BLaER1 treated with 17β-estradiol and CSF1 and Interleukin-3, amounts not matched to agents 10 nM and 100 nM (cell line): ENCODE results near the gene ASTN1.
A peak's percentile ranks its signal among the peaks of the same experiment; 100 is the strongest.

Source experiments
- H3K27ac ChIP-seq, 11 experiments: shearing (Covaris generic); formaldehyde crosslinking; 2 replicates each; pipeline ENCODE4 v1.8.1; 2022
- H3K27me3 ChIP-seq, 11 experiments: shearing (Covaris generic); formaldehyde crosslinking; 2 replicates each; pipeline ENCODE4 v1.8.1; 2022
- H3K36me3 ChIP-seq, 11 experiments: shearing (Covaris generic); formaldehyde crosslinking; 2 replicates each; pipeline ENCODE4 v1.8.1; 2022
- H3K4me1 ChIP-seq, 10 experiments: shearing (Covaris generic); formaldehyde crosslinking; 2 replicates each; pipeline ENCODE4 v1.8.1; 2022
- H3K4me2 ChIP-seq, 11 experiments: shearing (Covaris generic); formaldehyde crosslinking; 2 replicates each; pipeline ENCODE4 v1.8.1; 2022
- H3K4me3 ChIP-seq, 10 experiments: shearing (Covaris generic); formaldehyde crosslinking; 2 replicates each; pipeline ENCODE4 v1.8.1; 2022
- H3K9ac ChIP-seq, 11 experiments: shearing (Covaris generic); formaldehyde crosslinking; 2 replicates each; pipeline ENCODE4 v1.8.1; 2022
- H3K9me3 ChIP-seq, 11 experiments: shearing (Covaris generic); formaldehyde crosslinking; replicated peaks in 1 of 11; 2 replicates each; pipeline ENCODE4 v1.8.1; 2022
- H4K20me1 ChIP-seq, 11 experiments: shearing (Covaris generic); formaldehyde crosslinking; 2 replicates each; pipeline ENCODE4 v1.8.1; 2022
- Cebpa-rat ChIP-seq, 11 experiments: shearing (Covaris generic); IDR thresholded peaks; 2 replicates each; pipeline ENCODE4 v1.8.1; 2022

The ASTN1 gene

DNA sequence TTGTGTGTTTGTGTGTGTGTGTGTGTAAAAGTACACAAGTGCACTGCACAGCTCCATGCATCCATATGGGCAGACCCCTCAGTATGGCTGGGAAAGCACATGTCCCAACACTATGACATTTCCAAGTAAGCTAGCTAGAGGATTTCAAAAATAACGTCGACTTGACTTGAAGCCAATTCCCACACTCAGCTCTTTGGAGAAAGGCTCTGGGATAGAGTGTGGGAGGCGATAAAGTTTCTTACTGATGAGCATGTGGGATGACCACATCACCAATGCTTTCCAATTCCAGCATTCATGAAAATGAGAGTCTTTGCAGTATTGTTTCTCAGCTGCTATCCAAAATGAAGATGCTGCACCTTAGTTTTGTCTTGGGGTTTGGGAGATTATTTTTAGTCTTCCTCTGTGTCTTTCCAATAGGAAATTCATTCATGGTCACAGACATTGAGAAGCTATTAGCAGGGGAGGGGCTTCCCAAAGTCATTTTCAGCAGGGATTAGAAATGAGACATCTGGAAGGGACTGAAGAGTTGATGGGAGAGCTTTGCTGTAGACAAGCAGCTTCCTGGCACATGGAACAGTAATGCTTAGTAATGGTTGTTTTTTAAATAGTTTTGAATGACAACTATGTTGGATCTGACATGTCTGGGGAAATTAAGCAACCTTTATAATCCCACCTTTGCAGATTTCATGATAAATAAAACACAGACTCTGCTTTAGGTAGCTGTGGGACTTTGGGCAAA lies 143.5 kb downstream of the ASTN1 start:
- no peaks in the 10 kb centered on the region for H4K20me1 ChIP-seq
- H3K9me3 ChIP-seq = no peaks in the 10 kb centered on the region; a peak in 1 of 22 replicates
- no peak overlapping the region for H3K4me2 ChIP-seq
- TF ChIP-seq Cebpa-rat (IDR thresholded peaks at IDR 0.05) = no peak
- H3K27ac ChIP-seq = no peak overlapping the region
- H3K9ac ChIP-seq = no peak overlapping the region
- H3K4me1 ChIP-seq = no peaks in the 10 kb centered on the region
- H3K27me3 ChIP-seq = no peaks in the 10 kb centered on the region
- no peak overlapping the region for H3K4me3 ChIP-seq
- no peaks in the 10 kb centered on the region for H3K36me3 ChIP-seq

DNA sequence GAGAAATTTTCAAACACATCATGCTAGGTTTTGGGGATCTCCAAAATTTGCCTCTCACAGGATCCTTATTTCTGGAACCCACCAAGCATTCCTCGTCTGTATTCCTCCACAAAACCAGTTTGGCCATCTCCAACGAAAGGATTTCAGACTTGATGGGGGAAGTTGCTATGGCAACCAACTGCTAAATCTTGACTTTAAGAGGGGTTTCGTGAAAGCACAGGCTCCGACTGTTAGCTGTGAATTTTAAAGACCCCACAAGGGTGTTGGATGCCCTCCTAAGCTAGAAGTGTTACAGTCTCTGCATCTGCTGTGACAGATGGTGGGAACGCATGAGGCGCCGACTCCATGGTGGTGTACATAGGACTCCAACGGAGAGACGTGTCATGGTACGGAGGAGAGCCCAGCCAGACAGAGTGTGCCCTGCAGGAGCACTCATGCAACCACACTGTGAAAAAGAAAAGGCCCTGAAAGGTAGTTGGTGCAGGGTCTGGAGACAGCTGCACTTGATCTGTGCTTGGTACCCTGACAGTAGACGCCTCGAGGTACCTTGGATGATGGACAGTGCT lies 147.1 kb downstream of the ASTN1 start:
- no peak overlapping the region for H3K9ac ChIP-seq
- no peak overlapping the region for H3K4me2 ChIP-seq
- no peak for TF ChIP-seq Cebpa-rat (IDR thresholded peaks at IDR 0.05)
- no peaks in the 10 kb centered on the region for H4K20me1 ChIP-seq
- no peaks in the 10 kb centered on the region for H3K4me1 ChIP-seq
- H3K4me3 ChIP-seq = no peak overlapping the region
- no peak overlapping the region for H3K27ac ChIP-seq
- no peaks in the 10 kb centered on the region for H3K36me3 ChIP-seq
- no peaks in the 10 kb centered on the region; a peak in 1 of 22 replicates for H3K9me3 ChIP-seq
- H3K27me3 ChIP-seq = no peaks in the 10 kb centered on the region

DNA sequence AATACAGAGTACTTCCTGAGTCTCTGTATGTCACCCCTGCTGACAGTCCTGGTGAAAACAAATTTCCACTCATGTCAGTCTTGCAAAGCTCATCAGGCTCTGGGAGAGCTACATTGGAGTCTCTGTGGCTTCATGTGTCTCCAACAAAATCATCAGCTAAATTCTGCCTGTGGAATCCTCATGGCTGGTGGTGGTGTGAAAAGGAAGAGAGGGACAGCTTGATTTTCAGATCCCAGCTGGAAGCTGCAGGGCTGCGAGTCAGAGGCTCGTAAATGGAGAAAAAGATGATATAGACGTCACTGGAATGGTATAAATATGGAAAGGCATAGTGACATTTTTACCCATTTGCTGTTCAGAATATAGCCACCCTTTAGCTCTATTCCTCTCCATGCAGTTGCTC lies 150.2 kb downstream of the ASTN1 start:
- Histone ChIP-seq H3K27ac (no peak overlapping the region), H3K36me3 (no peaks in the 10 kb centered on the region), H3K4me3 (no peak overlapping the region), H3K9ac (no peak overlapping the region), H3K9me3 (no peaks in the 10 kb centered on the region; a peak in 1 of 22 replicates), H4K20me1 (no peaks in the 10 kb centered on the region), H3K4me1 (peaks cover 0 to 18% (median 10%) of the 10 kb centered on the region in 10 experiments; a peak in 12 of 20 replicates), H3K27me3 (no peaks in the 10 kb centered on the region), H3K4me2 (no peak overlapping the region)
- no peak for TF ChIP-seq Cebpa-rat (IDR thresholded peaks at IDR 0.05)

DNA sequence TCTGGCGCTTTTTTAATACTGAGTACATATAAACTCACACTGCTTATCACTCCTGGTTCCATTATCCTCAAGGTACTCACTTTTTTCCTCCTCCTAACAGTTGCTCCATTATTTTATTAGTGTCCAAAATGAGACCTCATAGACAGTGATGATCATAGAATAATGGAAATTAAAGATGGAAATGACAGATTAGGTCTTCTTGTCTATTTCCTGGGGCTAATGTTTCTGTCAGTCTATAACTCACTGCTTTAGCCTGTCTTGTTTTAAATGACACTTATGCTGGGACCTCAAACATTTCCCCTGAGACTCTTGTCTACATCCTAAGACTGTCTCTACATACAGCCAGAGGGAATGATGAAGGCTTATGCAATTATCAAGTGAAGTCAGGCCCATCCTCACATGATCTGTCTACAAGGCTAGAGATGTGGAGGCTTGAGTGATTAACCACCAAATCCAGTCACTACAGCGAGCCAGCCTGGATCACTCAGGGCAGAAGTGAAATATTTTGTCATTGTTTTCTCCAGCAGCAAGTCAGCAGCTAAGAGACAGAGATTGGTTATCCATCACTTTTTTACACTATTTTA lies 152.1 kb downstream of the ASTN1 start:
- no peak overlapping the region for H3K4me2 ChIP-seq

DNA sequence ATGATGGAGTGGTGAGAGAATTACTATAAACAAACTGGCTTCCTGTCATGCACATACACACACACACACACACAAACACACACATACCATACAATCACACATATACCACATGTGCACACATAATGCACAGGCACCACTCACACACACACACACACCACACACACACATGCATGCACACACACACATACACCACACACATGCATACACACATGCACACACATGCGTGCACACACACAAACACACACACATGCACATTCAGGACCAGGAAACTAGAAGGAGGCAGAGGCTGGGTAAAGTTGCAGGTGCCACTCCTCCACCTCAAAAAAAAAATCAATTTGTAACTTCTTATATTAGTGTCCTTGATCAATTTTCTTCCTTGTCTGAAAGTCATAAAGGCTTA lies 153.0 kb downstream of the ASTN1 start:
- Histone ChIP-seq H4K20me1 (no peaks in the 10 kb centered on the region), H3K9me3 (no peaks in the 10 kb centered on the region), H3K4me2 (no peak overlapping the region), H3K27ac (no peak overlapping the region), H3K4me3 (no peak overlapping the region), H3K9ac (no peak overlapping the region), H3K36me3 (no peaks in the 10 kb centered on the region), H3K4me1 (peaks cover 0 to 20% (median 10%) of the 10 kb centered on the region in 10 experiments; a peak in 12 of 20 replicates), H3K27me3 (no peaks in the 10 kb centered on the region)
- TF ChIP-seq Cebpa-rat (IDR thresholded peaks at IDR 0.05) = no peak

More for the DNA sequence above, 152.1 kb downstream of the ASTN1 start:
- Histone ChIP-seq H3K36me3 (no peaks in the 10 kb centered on the region), H3K9ac (no peak overlapping the region), H3K27me3 (no peaks in the 10 kb centered on the region), H3K9me3 (no peaks in the 10 kb centered on the region; a peak in 1 of 22 replicates), H3K4me3 (no peak overlapping the region), H3K27ac (no peak overlapping the region), H3K4me1 (peaks cover 0 to 20% (median 10%) of the 10 kb centered on the region in 10 experiments; a peak in 12 of 20 replicates), H4K20me1 (no peaks in the 10 kb centered on the region)
- TF ChIP-seq Cebpa-rat (IDR thresholded peaks at IDR 0.05) = no peak

DNA sequence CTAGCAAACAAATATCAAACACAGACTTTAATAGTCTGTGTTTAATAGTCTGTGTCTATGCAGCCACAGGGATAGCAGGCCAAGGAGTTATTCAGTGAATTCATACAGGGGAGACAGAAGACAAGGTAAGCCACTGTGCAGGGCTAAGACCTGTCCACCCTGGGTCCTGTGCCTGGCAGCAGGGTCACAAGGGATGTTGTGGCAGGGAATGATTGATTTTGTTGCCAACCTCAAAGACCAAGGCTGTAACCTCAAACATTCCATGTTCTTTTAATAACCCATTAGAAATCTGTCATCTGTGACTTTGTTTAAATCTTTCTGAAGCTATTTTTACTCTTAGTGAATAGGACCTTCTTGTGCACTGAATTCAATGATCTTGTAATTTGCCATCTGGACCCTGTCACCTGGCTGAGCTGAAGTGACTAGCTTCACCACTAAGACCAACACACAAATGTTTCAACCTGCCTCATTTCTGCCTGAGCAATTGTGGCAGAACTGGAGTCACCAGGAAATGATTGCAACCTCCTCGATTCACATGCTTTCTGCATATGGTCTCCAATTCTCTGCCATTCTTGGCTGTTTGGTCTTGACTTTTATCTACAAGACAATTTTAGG lies 154.2 kb downstream of the ASTN1 start:
- H3K27me3 ChIP-seq = no peaks in the 10 kb centered on the region
- peaks cover 0 to 20% (median 10%) of the 10 kb centered on the region in 10 experiments; a peak in 12 of 20 replicates for H3K4me1 ChIP-seq
- no peak for TF ChIP-seq Cebpa-rat (IDR thresholded peaks at IDR 0.05)
- H3K4me2 ChIP-seq = peak overlapping the region in 8 of 11 experiments; percentile 17 to 66 (median 37); a peak in 13 of 22 replicates
- H4K20me1 ChIP-seq = no peaks in the 10 kb centered on the region
- no peaks in the 10 kb centered on the region for H3K36me3 ChIP-seq
- H3K4me3 ChIP-seq = no peak overlapping the region
- H3K9me3 ChIP-seq = no peaks in the 10 kb centered on the region
- H3K9ac ChIP-seq = no peak overlapping the region
- no peak overlapping the region for H3K27ac ChIP-seq

DNA sequence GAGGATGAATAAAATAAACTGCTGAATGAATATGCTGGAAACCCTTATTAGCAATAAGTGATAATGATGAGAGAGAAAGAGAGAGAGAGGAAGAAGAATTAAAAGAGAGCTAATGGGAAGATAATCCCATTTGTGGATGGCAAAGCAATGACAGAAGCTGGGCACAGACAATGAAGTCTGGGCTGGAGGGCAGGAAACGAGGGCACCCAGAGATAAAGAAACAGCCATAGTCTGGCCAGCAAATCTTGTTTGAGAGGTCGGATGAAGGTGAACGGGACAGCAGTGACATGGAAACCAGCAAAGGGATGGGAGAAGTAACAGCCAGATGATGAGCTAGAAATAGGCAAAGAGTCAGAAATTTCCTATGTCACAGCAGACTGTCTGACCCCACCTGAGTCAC lies 155.9 kb downstream of the ASTN1 start:
- H3K27ac ChIP-seq = no peak overlapping the region
- no peak for TF ChIP-seq Cebpa-rat (IDR thresholded peaks at IDR 0.05)

DNA sequence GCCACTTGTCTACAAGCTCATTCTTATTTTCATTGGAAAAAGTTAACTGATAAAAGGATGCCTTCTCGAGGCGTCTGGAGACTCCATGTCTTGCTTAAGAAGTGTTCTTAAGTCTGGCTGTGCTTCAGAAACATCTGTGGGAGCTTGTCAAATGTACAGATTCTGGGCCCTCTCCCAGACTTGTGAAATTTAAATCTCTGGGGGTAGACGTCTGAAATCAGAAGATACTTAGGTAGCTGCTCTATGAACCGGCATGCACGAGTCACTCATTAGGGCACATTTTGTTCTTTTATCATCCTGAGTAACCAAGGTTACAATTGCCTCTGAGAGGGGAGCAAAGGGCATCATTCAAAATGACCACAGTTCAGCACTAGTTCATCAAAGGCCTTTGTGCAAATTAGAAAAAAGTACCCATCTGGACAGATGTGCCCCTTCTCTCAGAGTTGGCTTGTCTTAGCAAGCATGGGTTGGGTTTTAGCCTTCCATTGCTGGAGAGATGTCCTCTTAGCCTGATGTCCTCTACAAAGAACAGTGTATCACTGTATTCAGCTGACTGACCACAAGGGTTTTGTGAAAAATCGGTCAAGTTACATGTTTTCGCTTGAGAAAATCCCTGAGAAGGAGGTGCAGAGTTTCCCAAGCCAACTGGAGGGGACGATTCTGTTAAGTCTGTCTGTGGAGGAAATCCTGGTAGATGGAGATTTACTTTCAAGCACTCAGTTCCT lies 156.9 kb downstream of the ASTN1 start:
- Histone ChIP-seq H3K9me3 (no peaks in the 10 kb centered on the region), H3K27me3 (no peaks in the 10 kb centered on the region), H3K27ac (no peak overlapping the region), H3K4me1 (peaks cover 0 to 20% (median 10%) of the 10 kb centered on the region in 10 experiments; a peak in 12 of 20 replicates), H3K4me3 (no peak overlapping the region), H4K20me1 (no peaks in the 10 kb centered on the region), H3K36me3 (no peaks in the 10 kb centered on the region), H3K4me2 (peak overlapping the region in 2 of 11 experiments; percentile 13 to 14; a peak in 2 of 22 replicates), H3K9ac (no peak overlapping the region)
- no peak for TF ChIP-seq Cebpa-rat (IDR thresholded peaks at IDR 0.05)

More for the DNA sequence above, 155.9 kb downstream of the ASTN1 start:
- no peaks in the 10 kb centered on the region for H4K20me1 ChIP-seq
- H3K4me3 ChIP-seq = no peak overlapping the region
- no peak overlapping the region for H3K9ac ChIP-seq
- H3K27me3 ChIP-seq = no peaks in the 10 kb centered on the region
- peaks cover 0 to 20% (median 10%) of the 10 kb centered on the region in 10 experiments; a peak in 12 of 20 replicates for H3K4me1 ChIP-seq
- no peaks in the 10 kb centered on the region for H3K9me3 ChIP-seq
- no peaks in the 10 kb centered on the region for H3K36me3 ChIP-seq
- H3K4me2 ChIP-seq = no peak overlapping the region

DNA sequence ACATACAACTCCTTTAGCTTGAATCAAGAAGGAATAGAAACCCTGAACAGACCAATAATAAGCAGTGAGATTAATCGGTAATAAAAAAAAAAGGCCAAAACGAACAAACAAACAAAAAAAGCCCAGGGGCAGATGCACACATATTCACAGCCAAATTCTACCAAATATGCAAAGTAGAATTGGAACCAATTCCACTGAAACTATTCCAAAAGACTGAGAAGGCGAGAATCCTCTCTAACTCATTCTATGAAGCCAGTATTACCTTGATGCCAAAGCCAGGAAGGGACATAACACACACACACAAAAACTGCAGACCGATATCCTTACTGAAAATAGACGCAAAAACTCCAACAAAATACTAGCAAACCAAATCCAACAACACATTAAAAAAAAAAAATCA lies 161.6 kb downstream of the ASTN1 start:
- H3K9ac ChIP-seq = no peak overlapping the region

More for the DNA sequence above, 161.6 kb downstream of the ASTN1 start:
- no peaks in the 10 kb centered on the region for H3K36me3 ChIP-seq
- no peaks in the 10 kb centered on the region for H3K9me3 ChIP-seq
- TF ChIP-seq Cebpa-rat (IDR thresholded peaks at IDR 0.05) = no peak
- no peak overlapping the region for H3K4me3 ChIP-seq
- no peaks in the 10 kb centered on the region for H4K20me1 ChIP-seq
- no peaks in the 10 kb centered on the region for H3K27me3 ChIP-seq
- no peak overlapping the region for H3K27ac ChIP-seq
- peaks cover 7 to 17% (median 13%) of the 10 kb centered on the region in 10 experiments for H3K4me1 ChIP-seq
- no peak overlapping the region for H3K4me2 ChIP-seq
